Trophoblast cell (in vitro differentiated cells and primary cell): ENCODE data around the gene TBC1D5.
"Not testable (repeated sequence)": the region's sequence is repeated elsewhere in the genome, so short reads cannot be mapped to it uniquely, and the experiment has no call there.

Experiments
- DNase-seq, 2 donors: peaks; one replicate each; pipeline ENCODE4 v3.0.0-alpha.2; 2016
- H2AFZ ChIP-seq: 2 replicates; pipeline ENCODE4 v1.6.1; 2013; ENCODE audit warnings: low read length, moderate library complexity, mild to moderate bottlenecking; ENCODE audit not compliant: insufficient read depth, poor library complexity
- H2AK5ac ChIP-seq: 2 replicates; pipeline ENCODE4 v1.6.1; 2013; ENCODE audit warnings: mild to moderate bottlenecking, low read length
- H2BK120ac ChIP-seq: 2 replicates; pipeline ENCODE4 v1.6.1; 2013; ENCODE audit warnings: low read length, mild to moderate bottlenecking, moderate library complexity; ENCODE audit not compliant: insufficient read depth, poor library complexity
- H2BK12ac ChIP-seq: 2 replicates; pipeline ENCODE4 v1.6.1; 2013; ENCODE audit warnings: mild to moderate bottlenecking, low read length, moderate library complexity
- H2BK5ac ChIP-seq: 2 replicates; pipeline ENCODE4 v1.6.1; 2013; ENCODE audit warnings: low read length, low read depth, moderate library complexity, mild to moderate bottlenecking; ENCODE audit not compliant: poor library complexity
- H3K14ac ChIP-seq: 2 replicates; pipeline ENCODE4 v1.6.1; 2013; ENCODE audit warnings: mild to moderate bottlenecking, low read length
- H3K18ac ChIP-seq: 2 replicates; pipeline ENCODE4 v1.6.1; 2013; ENCODE audit warnings: mild to moderate bottlenecking, low read length
- H3K23ac ChIP-seq: 2 replicates; pipeline ENCODE4 v1.6.1; 2013; ENCODE audit warnings: low read length
- H3K27ac ChIP-seq: 2 replicates; pipeline ENCODE4 v1.5.1; 2013; ENCODE audit warnings: low read depth, mild to moderate bottlenecking, inconsistent platforms, low read length, moderate library complexity
- H3K27me3 ChIP-seq: 2 replicates; pipeline ENCODE4 v1.6.1; 2013; ENCODE audit warnings: inconsistent platforms, mild to moderate bottlenecking, low read length, moderate library complexity; ENCODE audit not compliant: insufficient read depth
- H3K36me3 ChIP-seq, 2 experiments: 1 replicate in 1 of 2; 2 replicates in 1 of 2; pipeline ENCODE4 v1.6.1; 2013; ENCODE audit warnings: low read length in 2 of 2, mild to moderate bottlenecking in 2 of 2, moderate library complexity in 1 of 2; ENCODE audit not compliant: insufficient read depth in 2 of 2, control insufficient read depth in 1 of 2
- H3K4ac ChIP-seq: 2 replicates; pipeline ENCODE4 v1.6.1; 2013; ENCODE audit warnings: low read depth, mild to moderate bottlenecking, low read length, moderate library complexity
- H3K4me1 ChIP-seq, 2 experiments: 1 replicate in 1 of 2; 2 replicates in 1 of 2; pipeline ENCODE4 v1.6.1; 2013; ENCODE audit warnings: low read length in 2 of 2, mild to moderate bottlenecking in 2 of 2, moderate library complexity in 1 of 2; ENCODE audit not compliant: insufficient read depth in 2 of 2, control insufficient read depth in 1 of 2
- H3K4me2 ChIP-seq: 2 replicates; pipeline ENCODE4 v1.6.1; 2013; ENCODE audit warnings: inconsistent platforms, mild to moderate bottlenecking, low read length, moderate library complexity
- H3K4me3 ChIP-seq: 2 replicates; pipeline ENCODE4 v1.5.1; 2013; ENCODE audit warnings: mild to moderate bottlenecking, low read depth, low read length, inconsistent platforms
- H3K79me1 ChIP-seq: one replicate; pipeline ENCODE4 v1.6.1; 2013; ENCODE audit warnings: low read length
- H3K79me2 ChIP-seq: 2 replicates; pipeline ENCODE4 v1.6.1; 2013; ENCODE audit warnings: low read length, mild to moderate bottlenecking; ENCODE audit not compliant: control insufficient read depth, insufficient read depth, poor library complexity
- H3K9ac ChIP-seq: 2 replicates; pipeline ENCODE4 v1.6.1; 2013; ENCODE audit warnings: mild to moderate bottlenecking, low read length
- H3K9me3 ChIP-seq: 2 replicates; pipeline ENCODE4 v1.6.1; 2013; ENCODE audit warnings: low read depth, mild to moderate bottlenecking, control low read depth, inconsistent platforms, low read length; ENCODE audit not compliant: insufficient read depth
- H4K12ac ChIP-seq: 2 replicates; pipeline ENCODE4 v1.6.1; 2013; ENCODE audit warnings: low read depth, mild to moderate bottlenecking, low read length, moderate library complexity
- H4K8ac ChIP-seq: 2 replicates; pipeline ENCODE4 v1.6.1; 2013; ENCODE audit warnings: low read depth, mild to moderate bottlenecking, low read length, moderate library complexity
- H4K91ac ChIP-seq: one replicate; pipeline ENCODE4 v1.6.1; 2013; ENCODE audit warnings: low read depth, mild to moderate bottlenecking, low read length, moderate library complexity
- whole genome bisulfite sequencing: extraction: QIAGEN DNeasy Blood & Tissue Kit; methylation state at CpG from one replicate; pipeline ENCODE4 v1.1.7; 2013; ENCODE audit warnings: missing lambda C conversion rate; ENCODE audit not compliant: insufficient read length, insufficient coverage; ENCODE audit errors: extremely low coverage; 5-methylcytosine and 5-hydroxymethylcytosine counted together

Gene TBC1D5

DNA sequence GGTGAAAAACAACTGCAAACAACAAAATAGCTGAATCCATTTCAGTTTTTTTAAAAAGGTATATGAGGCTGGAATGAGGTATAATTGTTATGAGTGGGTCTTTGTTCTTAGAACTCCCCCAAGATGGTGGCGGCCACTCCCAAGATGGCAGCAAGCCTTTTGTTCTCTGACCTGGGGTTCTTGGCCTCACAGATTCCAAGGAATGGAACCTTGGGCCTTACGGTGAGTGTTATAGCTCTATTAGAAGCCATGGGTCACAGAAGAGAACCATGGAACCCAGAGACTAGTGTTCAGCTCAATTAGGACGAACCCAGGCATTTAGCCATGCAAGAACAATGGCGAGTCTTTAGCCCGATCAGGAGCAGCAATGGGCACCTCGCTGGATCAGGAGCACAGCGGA is 7.1 kb downstream of the TBC1D5 start:
- H3K4me1 ChIP-seq, H2AFZ ChIP-seq, H3K27ac ChIP-seq, H3K36me3 ChIP-seq, H3K9ac ChIP-seq, H2BK5ac ChIP-seq, DNase-seq, H3K27me3 ChIP-seq, H3K79me1 ChIP-seq, H3K4ac ChIP-seq, H4K8ac ChIP-seq, H4K91ac ChIP-seq, H3K4me3 ChIP-seq, H3K23ac ChIP-seq, H3K9me3 ChIP-seq, H3K4me2 ChIP-seq, H3K18ac ChIP-seq, H2AK5ac ChIP-seq, H3K79me2 ChIP-seq, H2BK120ac ChIP-seq, H2BK12ac ChIP-seq, H4K12ac ChIP-seq, H3K14ac ChIP-seq: not testable (repeated sequence)
- WGBS = no CpG with 5 or more reads among the region's 7 CpGs

DNA sequence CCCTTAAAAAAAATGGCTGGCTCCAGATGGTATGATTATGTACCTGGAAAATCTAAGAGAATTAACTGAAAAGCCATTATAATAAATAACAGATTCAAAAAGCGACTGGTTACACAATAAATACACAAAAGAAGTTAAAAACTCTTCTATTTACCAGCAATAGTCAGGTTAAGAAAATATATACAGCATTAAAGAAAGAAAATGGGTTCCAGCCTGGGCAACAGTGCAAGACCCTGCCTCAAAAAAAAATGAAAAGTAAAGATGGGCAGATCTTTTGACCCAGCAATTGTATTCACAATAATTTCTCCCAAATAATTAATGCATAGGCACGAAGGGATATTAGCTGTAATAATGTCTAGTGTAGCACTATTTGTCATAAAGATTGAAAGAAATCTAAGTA is 8.7 kb downstream of the TBC1D5 start:
- peaks cover 0 to 3% of the 10 kb centered on the region in 2 experiments for H3K36me3 ChIP-seq
- no peak overlapping the region for H3K14ac ChIP-seq
- H3K18ac ChIP-seq = no peak overlapping the region
- H3K4ac ChIP-seq = no peak overlapping the region
- H3K23ac ChIP-seq = no peak overlapping the region
- no peak overlapping the region for H3K4me3 ChIP-seq
- no peaks in the 10 kb centered on the region for H3K79me1 ChIP-seq
- no peaks in the 10 kb centered on the region for H3K79me2 ChIP-seq
- no peak overlapping the region for H2BK12ac ChIP-seq
- no peak overlapping the region for H3K27ac ChIP-seq
- H4K12ac ChIP-seq = no peak overlapping the region
- H3K27me3 ChIP-seq = no peaks in the 10 kb centered on the region
- H3K9me3 ChIP-seq = no peaks in the 10 kb centered on the region
- whole genome bisulfite sequencing = no CpG with 5 or more reads among the region's 2 CpGs
- no peak overlapping the region for H3K9ac ChIP-seq
- no peak overlapping the region for H2AK5ac ChIP-seq
- H4K91ac ChIP-seq = no peak overlapping the region
- H2BK120ac ChIP-seq = no peak overlapping the region
- H3K4me2 ChIP-seq = no peak overlapping the region
- no peak for DNase-seq
- H3K4me1 ChIP-seq = no peaks in the 10 kb centered on the region
- H4K8ac ChIP-seq = no peak overlapping the region
- H2AFZ ChIP-seq = no peak overlapping the region
- no peak overlapping the region for H2BK5ac ChIP-seq

DNA sequence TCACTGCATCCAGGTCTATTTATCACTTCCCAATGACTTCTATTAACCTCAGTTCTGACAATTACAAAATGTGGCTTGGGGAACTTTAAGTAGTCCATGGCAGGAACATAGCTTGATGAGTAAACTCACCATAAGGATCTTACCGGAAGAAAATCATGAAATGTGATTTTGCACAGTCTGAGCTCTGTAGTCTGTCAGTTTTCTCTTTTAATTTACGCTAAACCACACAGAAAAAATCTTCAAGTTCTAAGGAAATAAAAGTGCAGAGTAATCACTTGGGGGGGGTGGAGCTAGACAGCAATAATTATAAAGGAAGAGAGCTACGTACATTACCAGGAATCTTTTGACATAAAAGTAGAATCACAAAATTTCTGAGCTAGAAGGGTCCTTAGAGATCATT is 9.2 kb downstream of the TBC1D5 start:
- Histone ChIP-seq H4K8ac (no peak overlapping the region), H3K36me3 (peaks cover 0 to 3% of the 10 kb centered on the region in 2 experiments), H3K27me3 (no peaks in the 10 kb centered on the region), H3K14ac (no peak overlapping the region), H3K18ac (no peak overlapping the region), H3K9ac (no peak overlapping the region), H3K4me3 (no peak overlapping the region), H3K4ac (no peak overlapping the region), H3K9me3 (no peaks in the 10 kb centered on the region), H2BK120ac (no peak overlapping the region), H2AFZ (no peak overlapping the region), H2BK12ac (no peak overlapping the region), H2AK5ac (no peak overlapping the region), H3K27ac (no peak overlapping the region), H4K91ac (no peak overlapping the region), H3K4me1 (no peaks in the 10 kb centered on the region), H3K79me2 (no peaks in the 10 kb centered on the region), H2BK5ac (no peak overlapping the region), H4K12ac (no peak overlapping the region), H3K23ac (no peak overlapping the region), H3K79me1 (no peaks in the 10 kb centered on the region), H3K4me2 (no peak overlapping the region)
- WGBS = no CpG with 5 or more reads among the region's 3 CpGs
- no peak for DNase-seq

DNA sequence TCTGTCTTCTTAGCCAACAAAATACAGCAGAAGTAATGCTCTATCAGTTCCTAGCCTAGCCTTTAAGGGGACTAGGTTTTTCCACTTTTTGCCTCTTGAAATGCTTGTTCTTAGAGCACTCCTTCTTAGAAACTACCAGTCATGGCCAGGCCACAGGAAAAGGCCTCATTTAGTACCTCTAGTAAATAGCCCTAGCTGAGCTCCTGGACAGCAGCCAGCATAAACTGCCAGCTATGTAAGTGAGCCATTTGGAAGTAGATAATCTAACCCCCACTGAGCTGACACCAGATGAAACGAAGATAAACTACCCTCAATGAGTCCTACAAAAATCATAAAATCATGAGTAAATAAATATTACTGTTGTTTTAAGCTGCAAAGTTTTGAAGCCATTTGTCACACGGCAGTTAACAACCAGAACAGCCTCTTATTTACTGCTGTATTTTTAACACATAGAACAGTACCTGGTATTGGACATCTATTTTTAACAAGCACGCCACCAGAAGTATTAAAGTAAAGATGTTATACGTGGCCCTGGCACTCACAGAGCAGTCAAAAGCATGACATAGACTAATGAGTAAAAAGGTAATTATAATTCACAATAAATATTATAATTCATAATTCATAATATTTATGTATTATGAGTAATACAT is 12.0 kb downstream of the TBC1D5 start:
- H3K4me2 ChIP-seq = no peak overlapping the region
- no peaks in the 10 kb centered on the region for H3K4me1 ChIP-seq
- H3K4me3 ChIP-seq = no peak overlapping the region
- no peak overlapping the region for H2AK5ac ChIP-seq
- H3K79me1 ChIP-seq = no peaks in the 10 kb centered on the region
- no CpG with 5 or more reads among the region's 4 CpGs for WGBS
- H2BK120ac ChIP-seq = no peak overlapping the region
- no peak overlapping the region for H2BK5ac ChIP-seq
- DNase-seq = no peak
- H3K27me3 ChIP-seq = no peaks in the 10 kb centered on the region
- H2AFZ ChIP-seq = no peak overlapping the region
- H3K36me3 ChIP-seq = peaks cover 0 to 3% of the 10 kb centered on the region in 2 experiments
- H3K27ac ChIP-seq = no peak overlapping the region
- no peak overlapping the region for H2BK12ac ChIP-seq
- no peak overlapping the region for H3K4ac ChIP-seq
- H3K23ac ChIP-seq = no peak overlapping the region
- H4K91ac ChIP-seq = no peak overlapping the region
- no peak overlapping the region for H3K14ac ChIP-seq
- H3K9me3 ChIP-seq = no peaks in the 10 kb centered on the region
- H4K12ac ChIP-seq = no peak overlapping the region
- H4K8ac ChIP-seq = no peak overlapping the region
- no peaks in the 10 kb centered on the region for H3K79me2 ChIP-seq
- H3K9ac ChIP-seq = no peak overlapping the region
- no peak overlapping the region for H3K18ac ChIP-seq
